Measurements from ENCODE around the gene FN3KRP.

Gene FN3KRP, protein sequence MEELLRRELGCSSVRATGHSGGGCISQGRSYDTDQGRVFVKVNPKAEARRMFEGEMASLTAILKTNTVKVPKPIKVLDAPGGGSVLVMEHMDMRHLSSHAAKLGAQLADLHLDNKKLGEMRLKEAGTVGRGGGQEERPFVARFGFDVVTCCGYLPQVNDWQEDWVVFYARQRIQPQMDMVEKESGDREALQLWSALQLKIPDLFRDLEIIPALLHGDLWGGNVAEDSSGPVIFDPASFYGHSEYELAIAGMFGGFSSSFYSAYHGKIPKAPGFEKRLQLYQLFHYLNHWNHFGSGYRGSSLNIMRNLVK

DNA sequence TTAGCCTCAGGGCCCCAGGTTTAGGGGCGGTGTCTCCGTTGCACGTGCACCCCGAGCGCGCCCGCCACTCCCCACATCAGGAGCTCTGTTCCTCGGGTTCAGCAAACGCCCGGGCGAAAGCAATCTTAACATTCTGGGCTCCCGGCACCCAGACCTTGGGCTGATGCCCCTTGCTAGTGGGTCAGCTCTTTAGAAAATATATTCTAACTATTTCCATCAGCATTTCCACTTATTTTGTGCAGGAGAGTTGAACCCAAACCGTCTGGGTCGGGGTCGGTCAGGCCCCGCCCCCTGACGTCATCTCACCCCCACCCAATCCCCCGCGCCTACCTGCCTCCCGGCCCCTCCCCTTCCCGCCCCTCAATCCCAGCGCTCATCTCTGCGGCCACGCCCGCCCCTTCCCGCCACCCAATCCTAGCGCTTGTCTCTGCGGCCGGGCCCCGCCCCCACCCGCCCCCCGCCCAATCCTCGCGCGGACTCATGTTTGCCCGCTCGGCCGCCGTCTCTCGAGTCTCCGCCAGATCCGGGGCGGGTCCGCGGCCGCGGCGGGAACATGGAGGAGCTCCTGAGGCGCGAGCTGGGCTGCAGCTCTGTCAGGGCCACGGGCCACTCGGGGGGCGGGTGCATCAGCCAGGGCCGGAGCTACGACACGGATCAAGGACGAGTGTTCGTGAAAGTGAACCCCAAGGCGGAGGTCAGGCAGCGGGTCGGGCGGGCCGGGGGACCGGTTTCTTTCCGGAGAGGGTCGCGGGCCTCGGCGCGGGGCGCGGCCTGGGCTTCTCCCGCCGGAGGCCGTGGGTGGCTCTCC lies at the start of gene FN3KRP:
FN3KRP (plus strand) TSS at position 504 of the 808 bp plus-strand sequence; CDS start at position 554, 50 bp downstream.
- DNase-seq: peak; percentile 25 to 95 (median 88)

DNA sequence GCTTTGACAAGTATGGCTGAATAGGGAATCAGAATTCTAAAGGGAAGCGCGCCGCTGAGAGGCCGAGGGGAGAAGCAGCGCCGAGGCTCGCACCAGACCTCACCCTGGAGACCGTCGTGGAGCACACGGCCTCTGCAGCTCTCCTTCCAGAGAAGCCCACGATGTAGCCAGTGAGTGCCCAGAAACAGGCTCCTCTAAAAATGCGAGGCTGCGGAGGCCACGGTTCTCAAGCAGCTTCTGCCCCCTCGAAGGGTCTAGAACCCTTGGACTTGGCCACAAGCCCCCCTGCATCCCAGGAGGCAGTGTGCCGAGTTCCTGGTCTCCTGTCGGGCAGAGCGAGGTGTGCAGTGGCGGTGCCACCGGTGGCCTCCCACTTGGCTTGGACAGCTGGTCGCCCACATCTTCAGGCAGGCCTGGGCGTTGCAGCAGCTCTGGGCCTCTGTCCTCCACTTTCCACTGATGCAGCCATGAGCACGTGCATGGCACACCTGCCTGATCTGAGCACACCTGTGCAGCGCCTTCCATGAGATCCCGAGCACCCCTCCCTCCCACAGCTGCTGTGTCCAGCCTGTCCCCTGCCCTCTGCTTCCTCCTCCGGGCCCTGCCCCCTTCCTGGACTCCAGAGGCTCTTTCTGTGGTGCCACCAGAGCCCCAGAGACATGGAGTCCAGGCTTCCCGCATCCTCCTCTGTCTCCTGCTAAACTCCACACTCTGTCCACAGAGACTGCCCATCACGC lies 49.4 kb upstream of the FN3KRP start:
- no peak for DNase-seq

DNA sequence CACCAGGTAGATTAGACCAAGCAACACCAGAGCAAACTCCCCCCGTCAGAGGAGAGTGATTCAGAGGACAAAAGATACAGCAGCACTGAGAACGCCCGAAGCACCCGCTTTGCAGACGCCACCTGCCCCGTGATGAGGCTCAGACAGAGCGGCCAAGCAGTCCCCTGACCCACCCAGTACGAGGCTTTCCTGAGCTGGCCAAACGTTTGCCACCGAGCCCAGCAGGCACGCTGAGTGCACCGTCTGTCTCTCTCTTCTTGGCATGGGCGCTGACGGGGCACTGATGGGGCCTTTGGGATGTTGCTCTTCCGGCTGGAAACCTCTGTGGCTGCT lies 48.9 kb upstream of the FN3KRP start:
- DNase-seq: no peak

DNA sequence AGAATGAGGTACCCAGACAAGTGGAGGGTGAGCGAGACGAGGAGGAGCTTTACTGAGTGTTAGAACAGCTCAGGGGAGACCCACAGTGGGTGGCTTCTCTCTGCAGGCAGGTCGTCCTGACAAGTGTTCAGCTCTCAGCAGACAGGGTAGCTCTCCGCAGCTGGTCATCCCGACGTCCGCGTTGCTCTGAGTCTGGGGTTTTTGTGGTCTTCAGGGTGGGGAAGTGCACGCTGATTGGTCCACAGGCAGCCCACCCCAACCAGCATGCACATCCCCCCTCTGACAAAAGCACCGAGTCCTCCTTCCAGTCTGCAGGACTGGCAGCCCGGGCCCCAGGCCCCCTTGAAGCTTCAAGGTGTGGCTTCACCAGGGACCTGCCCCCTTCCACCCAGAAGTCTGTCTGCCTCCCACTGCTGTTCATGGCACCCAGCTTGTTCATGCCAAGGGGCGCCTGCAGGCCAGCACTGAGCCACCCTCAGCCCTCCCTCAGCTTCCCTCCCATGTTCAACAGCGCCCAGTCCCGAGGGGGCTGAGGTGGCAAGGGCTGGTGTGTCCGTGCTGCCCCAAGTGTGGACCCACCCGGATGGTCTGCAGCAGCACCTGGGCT lies 48.4 kb upstream of the FN3KRP start:
- no peak for DNase-seq

DNA sequence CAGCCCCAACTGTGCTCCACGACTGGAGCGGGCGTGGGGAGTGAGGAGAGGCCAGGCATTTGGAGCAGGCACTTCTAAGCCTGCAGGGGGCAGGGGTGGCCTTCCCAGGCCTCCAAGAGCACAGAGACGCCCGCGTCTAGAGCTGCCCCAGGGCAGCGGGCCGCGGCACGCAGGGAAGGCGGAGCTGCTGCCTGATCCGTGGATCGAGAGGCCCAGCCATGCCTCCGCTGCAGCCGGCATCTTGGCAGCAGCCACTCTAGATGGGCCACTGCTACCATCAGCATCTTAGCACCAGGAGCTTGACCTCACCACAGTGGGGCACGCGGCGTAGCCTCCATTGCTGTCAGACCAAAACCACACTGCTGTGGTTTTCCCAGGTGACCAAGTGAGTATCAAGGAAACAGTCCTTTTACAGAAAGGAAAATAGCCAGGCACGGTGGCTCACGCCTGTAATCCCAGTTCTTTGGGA lies 47.8 kb upstream of the FN3KRP start:
- DNase-seq: peak in 49 of 56 donors; percentile 16 to 88 (median 60)

DNA sequence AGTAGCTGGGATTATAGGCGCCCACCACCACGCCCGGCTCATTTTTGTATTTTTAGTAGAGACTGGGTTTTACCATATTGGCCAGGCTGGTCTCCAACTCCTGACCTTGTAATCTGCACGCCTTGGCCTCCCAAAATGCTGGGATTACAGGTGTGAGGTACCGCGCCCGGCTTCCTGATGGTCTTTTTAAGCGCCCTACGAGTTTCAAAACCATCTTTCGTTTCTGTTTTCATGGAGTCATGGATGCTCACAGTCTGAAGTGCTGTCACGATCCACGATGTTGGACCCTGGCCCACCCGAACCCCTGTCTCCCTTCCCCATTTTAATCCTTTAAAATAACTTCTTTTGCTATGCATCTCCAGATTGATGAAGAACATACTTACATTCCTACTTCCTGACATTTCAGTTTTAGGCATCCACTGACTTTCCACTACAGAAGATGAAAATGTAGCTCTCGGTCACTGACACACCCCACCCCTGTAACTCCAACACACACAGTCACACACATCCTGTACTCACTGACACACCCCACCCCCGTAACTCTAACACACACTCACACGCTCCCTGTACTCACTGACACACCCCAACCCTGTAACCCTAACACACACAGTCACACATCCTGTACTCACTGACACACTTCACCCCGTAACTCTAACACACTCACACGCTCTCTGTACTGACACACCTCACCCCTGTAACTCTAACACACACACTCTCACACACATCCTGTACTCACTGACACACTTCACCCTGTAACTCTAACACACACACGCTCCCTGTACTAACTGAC lies 45.6 kb upstream of the FN3KRP start:
- DNase-seq: no peak

DNA sequence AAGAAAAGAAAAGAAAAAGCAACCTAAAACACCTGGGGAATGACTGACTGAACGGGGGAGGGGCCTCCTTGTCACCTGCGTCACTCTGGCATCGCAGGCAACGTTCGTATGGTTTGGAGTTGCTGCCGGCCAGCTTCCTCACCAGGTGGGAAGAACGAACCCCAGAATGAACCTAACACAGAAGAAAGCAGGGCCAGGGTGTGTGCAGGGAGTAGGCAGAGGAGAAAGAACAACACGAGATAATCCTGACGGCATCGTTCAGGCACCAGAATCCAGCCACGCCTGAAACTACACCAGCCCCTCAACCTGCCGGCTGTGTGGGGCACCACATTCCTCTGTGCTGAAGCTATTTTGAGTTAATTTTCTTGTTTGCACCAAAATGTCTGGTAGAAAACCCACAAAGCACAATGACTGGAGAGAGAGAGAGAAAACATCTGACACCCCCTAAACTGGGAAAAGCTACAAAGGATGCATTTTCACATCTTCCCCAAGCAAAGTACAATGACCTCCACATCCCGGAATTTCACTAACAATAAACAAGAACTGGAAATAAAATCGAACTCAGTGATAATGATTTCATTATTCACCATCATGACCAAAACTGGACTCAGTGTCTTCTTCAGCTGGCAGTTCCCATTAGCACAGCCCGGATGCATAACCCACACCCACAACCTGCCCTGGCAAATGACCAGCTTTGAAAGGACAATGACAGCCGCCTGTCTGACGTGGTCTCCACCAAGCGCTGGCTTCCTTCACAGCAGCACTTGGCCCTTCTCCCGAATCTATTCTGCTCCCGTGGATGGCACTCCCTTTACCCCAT lies 41.6 kb upstream of the FN3KRP start:
- DNase-seq: peak in 29 of 56 donors; percentile 17 to 90 (median 51)

DNA sequence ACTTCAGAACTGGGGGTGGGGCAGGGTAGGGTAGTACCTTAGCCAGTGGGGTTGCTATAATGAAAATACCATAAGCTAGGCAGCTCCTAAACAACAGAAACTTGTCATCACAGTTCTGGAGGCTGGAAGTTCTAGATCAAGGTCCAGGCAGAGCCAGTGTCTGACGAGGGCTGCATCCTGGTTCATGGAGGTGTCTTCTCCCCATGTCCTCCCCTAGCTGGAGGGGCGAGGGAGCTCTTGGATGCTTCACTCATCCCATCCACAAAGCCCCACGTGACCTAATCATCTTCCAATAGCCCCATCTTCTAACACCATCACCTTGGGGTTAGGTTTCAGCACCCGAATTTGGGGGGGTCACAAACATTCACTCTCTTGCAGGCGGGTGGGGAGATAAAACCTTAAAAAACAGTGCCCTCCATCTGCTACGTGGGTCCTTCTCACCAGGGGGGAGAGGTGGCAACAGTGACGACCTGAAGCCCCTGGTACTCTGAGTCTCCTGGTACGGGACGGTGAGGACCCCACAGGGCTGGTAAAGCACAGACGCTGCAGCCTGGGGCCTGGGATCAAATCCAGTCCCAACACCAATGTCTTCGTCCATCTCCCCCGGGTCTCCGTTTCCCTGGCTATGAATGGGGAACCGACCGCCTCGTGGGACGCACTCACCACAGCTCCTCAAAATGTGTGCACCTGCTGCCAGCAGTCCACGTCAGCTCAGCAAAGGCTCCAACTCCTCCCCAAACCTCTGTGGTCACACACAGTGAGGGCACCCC lies 40.8 kb upstream of the FN3KRP start:
- DNase-seq: peak in 1 of 56 donors; percentile 29

DNA sequence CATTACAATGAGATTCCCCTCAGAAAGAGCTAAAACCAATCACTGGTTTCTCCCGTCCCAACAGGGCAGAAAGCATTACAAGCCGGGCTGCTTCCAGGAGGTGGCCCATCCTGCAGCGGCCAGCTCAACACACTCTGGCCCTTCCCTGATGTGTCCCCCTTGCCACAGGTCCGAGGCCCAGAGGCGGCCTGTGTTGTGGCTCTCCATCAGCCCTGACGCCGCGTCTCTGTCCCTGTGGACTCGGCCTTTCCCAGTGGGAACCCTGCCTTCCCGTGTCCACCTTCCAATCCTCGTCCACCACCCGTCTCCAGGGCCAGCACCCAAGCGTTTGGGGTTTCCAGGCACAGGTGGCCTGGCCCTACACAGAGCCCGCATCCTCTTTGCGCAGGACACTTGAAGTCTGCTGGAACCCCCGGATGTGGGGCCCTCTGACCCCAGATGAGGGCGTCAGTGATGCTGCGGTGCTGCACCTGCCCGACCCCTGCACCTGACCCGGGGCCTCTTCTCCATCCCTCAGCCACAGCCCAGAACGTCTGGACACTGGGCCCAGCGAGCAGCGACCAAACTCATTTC lies 39.1 kb upstream of the FN3KRP start:
- no peak for DNase-seq

DNA sequence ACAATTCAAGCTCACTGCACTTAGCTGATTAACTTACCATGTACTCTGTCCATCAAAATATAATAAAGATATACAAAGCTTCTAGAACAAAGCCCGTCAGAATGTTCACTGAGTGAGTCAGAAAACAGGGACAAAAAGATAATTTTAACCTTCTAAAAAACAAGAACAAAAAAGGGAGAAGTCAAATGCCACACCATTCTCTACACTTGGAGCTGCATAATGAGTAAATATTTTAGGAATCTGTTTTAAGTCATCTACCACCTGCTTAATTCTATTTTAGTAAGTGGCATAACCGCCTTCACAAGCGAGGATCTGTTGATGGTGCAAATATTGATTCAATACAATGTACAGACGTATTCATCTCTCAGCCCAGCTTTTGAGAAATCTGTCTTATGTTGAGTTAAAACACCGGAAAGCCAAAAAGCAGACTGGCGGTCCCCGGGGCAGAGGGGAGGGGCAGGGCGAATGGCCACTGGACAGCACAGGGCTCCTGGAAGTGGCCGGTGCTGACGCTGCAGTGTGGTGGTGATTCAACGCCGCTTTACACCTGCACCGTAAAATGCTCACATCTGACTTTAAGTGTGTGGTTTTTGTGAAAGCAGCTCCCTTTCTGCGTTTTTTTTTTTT lies 38.1 kb upstream of the FN3KRP start:
- peak in 3 of 56 donors; percentile 13 to 18 (median 16) for DNase-seq

DNA sequence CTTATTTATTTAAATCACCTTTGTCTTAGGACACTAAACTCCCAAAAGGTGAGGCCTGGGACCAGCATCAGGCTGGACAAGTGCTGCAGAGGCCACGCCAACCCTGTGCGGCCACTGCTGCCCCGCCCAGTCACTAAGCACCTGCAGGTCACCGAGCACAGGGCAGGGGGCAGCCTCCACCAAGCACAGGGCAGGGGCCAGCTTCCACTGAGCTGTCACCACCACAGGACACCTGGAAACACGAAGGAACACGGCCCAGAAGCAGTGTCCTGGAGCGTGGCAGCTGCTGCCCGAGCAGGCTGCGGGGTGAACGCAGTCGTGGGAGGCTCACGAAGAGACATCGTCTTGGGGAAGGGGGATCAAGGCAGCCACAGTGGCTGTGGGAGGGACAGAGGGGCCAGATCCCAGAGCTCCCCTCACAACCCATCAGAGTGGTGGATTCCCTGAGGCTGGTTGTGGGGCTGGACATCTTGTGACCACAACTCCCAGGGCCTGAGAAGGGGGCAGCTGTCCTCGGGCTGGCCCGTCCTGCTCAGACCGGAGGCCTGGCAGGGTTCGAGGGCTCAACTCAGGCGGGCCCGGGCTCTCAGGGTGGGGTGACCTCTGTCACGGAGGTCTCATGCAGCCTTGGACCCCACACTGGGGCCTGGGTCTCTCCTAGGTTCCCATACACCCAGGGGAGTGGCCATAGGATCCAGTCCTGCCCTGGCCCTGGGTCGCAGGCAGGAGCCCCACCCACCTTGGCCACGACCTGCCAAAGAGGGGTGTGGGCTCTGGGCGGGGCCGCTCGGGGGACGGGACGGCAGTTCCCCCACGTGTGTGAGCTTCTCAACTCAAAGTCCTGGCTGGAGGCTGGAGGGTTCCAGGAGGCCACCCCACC lies 36.7 kb upstream of the FN3KRP start:
- DNase-seq: no peak

DNA sequence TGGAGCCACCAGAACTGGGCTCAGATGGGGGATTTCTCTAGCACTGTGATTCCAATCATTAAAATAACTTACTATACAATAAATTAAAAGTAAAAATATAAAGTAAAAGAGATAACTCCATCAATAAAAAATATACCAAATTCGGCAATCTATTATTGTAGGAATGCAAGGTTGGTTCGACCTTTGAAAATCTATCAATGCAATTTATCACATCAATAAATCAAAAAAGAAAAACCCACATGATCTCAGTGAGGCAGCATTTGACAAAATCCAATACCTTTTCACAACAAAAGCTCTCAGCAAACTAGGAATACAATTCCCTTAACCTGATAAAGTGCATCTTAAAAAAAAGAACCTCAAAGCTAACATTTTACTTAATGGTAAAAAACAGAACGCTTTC lies 35.0 kb upstream of the FN3KRP start:
- DNase-seq: no peak

DNA sequence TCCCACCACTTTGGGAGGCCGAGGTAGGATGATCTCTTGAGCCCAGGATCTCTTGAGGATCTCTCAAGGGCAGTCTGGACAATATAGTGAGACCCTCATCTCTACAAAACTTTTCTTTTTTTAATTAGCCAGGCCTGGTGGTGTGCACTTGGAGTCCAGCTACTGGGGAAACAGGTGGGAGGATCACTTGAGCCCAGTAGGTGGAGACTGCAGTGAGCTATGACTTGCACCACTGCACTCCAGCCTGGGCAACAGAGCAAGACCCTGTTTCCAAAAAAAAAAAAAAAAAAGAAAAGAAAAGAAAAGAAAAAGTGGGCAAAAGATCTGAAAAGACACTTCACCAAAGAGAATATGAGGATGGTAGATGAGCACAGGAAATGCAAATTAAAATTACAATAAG lies 33.0 kb upstream of the FN3KRP start:
- DNase-seq: no peak

DNA sequence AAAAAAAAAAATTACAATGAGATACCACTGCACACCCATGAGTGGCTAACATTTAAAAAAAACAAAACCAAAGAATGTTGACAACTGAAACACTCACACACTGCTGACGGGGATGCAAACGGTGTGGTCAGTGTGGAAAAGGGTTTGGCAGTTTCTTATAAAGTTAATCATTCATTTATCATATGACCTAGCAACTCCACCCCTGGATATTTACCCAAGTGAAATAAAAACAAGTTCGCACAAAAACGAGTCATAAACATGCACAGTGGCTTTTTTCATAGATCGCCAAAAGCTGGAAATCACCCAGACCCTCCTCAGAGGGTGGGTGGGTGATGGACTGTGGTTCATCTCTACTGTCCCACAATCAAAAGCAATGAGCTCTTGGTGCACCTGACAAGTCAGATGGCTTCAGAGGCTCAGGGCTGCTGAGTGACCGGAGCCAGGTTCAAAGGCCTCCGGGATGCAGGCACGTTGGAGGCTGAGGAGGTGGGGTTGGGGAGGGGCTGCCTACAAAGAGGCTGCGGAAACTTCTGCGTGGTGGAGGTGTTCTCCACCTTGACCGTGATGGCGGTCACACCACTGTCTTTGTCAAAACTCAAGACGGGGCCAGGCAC lies 32.2 kb upstream of the FN3KRP start:
- no peak for DNase-seq

DNA sequence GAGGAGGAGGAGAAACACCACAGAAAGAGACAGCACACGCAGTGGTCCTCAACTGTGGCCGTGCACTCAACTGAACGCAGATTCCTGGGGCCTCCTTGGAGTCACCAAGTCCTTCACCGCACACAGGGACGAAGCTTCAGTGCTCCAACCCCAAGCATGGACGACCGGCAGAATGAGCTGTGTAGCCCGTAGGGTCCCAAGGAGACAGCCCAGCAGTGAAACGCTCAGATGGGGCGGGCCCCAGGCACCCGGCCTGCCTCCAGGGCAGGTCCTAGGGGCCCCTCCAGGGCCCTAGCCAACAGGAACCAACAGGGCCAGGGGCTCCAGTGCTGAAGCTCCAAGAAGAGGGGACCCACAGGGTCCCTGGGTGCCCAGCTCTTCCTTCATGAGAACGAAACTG lies 31.2 kb upstream of the FN3KRP start:
- no peak for DNase-seq
